Activated T-helper 9 cell treated with anti-CD3 and anti-CD28 coated beads, Interleukin-2, amount 50 U/mL, for 16 hours (primary cell): ENCODE measurements around the gene KRTAP4-2.
"Not testable (repeated sequence)": the region's sequence is repeated elsewhere in the genome, so short reads cannot be mapped to it uniquely, and the experiment has no call there.

Experiments used
- DNase-seq: peaks from one replicate; pipeline ENCODE4 v3.0.0-alpha.2; 2020; ENCODE audit warnings: low read depth

Gene KRTAP4-2

GRCh38 chr17:41177727-41178271 lies at the start of gene KRTAP4-2:
KRTAP4-2 (minus strand) TSS chr17:41178221; CDS start chr17:41178164, 57 bp downstream.
- DNase-seq = no peak

GRCh38 chr17:41226598-41227095 lies 48.6 kb upstream of the KRTAP4-2 start, which contains the start of gene KRTAP9-2:
KRTAP9-2 (plus strand) TSS chr17:41226648; CDS start chr17:41226655, 7 bp downstream.
- DNase-seq = not testable (repeated sequence)

- no peak for DNase-seq
Observed at GRCh38 chr17:41226051-41226450, 48.0 kb upstream of the KRTAP4-2 start.

GRCh38 chr17:41223821-41224220 lies 45.8 kb upstream of the KRTAP4-2 start:
- DNase-seq = no peak

GRCh38 chr17:41215681-41216080 lies 37.7 kb upstream of the KRTAP4-2 start:
- no peak for DNase-seq

GRCh38 chr17:41212524-41213169 lies 34.6 kb upstream of the KRTAP4-2 start:
- DNase-seq = no peak

GRCh38 chr17:41211845-41212466 lies 33.9 kb upstream of the KRTAP4-2 start:
- DNase-seq = no peak

- no peak for DNase-seq
Observed at GRCh38 chr17:41199421-41200078, 21.5 kb upstream of the KRTAP4-2 start.

GRCh38 chr17:41196068-41196467 lies 18.0 kb upstream of the KRTAP4-2 start:
- DNase-seq = no peak

GRCh38 chr17:41190328-41190727 lies 12.3 kb upstream of the KRTAP4-2 start:
- no peak for DNase-seq

GRCh38 chr17:41189837-41190318 lies 11.9 kb upstream of the KRTAP4-2 start, which contains the start of gene KRTAP9-1:
KRTAP9-1 (plus strand) TSS chr17:41189887; CDS start chr17:41189887, 0 bp downstream.
- not testable (repeated sequence) for DNase-seq

GRCh38 chr17:41186872-41187271 lies 8.9 kb upstream of the KRTAP4-2 start:
- no peak for DNase-seq

GRCh38 chr17:41185001-41185400 lies 7.0 kb upstream of the KRTAP4-2 start:
- DNase-seq = no peak

- DNase-seq = no peak
Observed at GRCh38 chr17:41184480-41184961, 6.5 kb upstream of the KRTAP4-2 start, which contains the start of gene KRTAP4-1. KRTAP4-1 (minus strand) TSS chr17:41184911; CDS start chr17:41184854, 57 bp downstream.

GRCh38 chr17:41178843-41179616 lies 1.0 kb upstream of the KRTAP4-2 start:
- DNase-seq = no peak

GRCh38 chr17:41178341-41178740 lies 320 bp upstream of the KRTAP4-2 start:
- DNase-seq = no peak

GRCh38 chr17:41176744-41177387 lies 1.2 kb downstream of the KRTAP4-2 start:
- DNase-seq = no peak

- DNase-seq = no peak
Observed at GRCh38 chr17:41171886-41172285, 6.1 kb downstream of the KRTAP4-2 start.

- DNase-seq = no peak
Observed at GRCh38 chr17:41168121-41168520, 9.9 kb downstream of the KRTAP4-2 start, which contains the start of gene KRTAP4-3. KRTAP4-3 (minus strand) TSS chr17:41168221; CDS start chr17:41168172, 49 bp downstream.

GRCh38 chr17:41167561-41167960 lies 10.5 kb downstream of the KRTAP4-2 start:
- no peak for DNase-seq

GRCh38 chr17:41163828-41164227 lies 14.2 kb downstream of the KRTAP4-2 start:
- DNase-seq = no peak
